GM06990 (cell line): Measurements from ENCODE around the gene DCDC2.
"Not testable (repeated sequence)": the region's sequence is repeated elsewhere in the genome, so short reads cannot be mapped to it uniquely, and the experiment has no call there.

Experiments used
- DNase-seq: peaks from one replicate; pipeline ENCODE4 v3.0.0-alpha.2; 2011; ENCODE audit not compliant: insufficient read length; ENCODE audit errors: extremely low read depth
- H3K27me3 ChIP-seq: replicated peaks from 2 replicates; pipeline ENCODE4 v1.6.0; 2011; ENCODE audit warnings: low read length; ENCODE audit not compliant: control insufficient read depth, insufficient read depth
- H3K36me3 ChIP-seq: 2 replicates; pipeline ENCODE4 v1.5.1; 2011; ENCODE audit warnings: low read length; ENCODE audit not compliant: control insufficient read depth, insufficient read depth
- H3K4me3 ChIP-seq: replicated peaks from 2 replicates; pipeline ENCODE4 v1.5.1; 2011; ENCODE audit warnings: low read depth, mild to moderate bottlenecking, control low read depth, low read length
- TF ChIP-seq, protein P1 (sequence below): IDR thresholded peaks from 2 replicates; pipeline ENCODE4 v1.5.1; 2011; ENCODE audit warnings: low read length, control low read depth, mild to moderate bottlenecking, inconsistent platforms; ENCODE audit not compliant: insufficient read depth, poor library complexity, severe bottlenecking

Gene DCDC2

DNA sequence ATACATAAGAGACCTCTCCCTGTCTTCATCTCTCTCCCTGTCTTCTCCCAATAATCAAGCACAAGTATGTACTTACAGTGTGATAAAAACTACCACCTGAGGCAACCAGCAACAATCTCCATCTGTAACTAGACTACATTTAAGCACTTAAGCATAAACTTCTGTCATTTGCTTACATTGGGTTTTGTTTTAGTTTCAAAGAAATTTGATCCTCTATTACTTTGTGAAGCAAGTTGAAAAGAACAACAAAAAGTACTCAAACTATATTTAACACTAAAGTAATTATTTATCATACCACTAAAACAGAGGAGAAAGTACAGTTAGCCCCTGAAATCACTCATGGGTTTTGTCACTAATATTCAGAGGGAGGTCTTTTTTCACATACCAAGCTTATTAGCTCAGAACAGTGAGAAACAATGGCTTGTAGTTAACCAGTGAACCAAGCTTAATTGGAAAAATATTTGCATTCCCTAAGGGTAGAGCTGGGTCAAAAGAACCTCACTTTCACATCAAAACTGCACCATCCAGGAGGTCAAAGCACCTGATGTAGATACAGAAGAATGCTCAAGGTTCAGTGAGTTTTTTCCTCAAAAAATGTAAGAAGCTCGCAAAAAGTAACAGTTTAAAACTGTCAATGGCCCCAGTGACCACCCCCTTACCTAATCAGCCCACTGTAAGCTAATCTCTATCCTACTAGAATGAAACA, 34.1 kb downstream of the DCDC2 start:
- TF ChIP-seq, protein P1, sequence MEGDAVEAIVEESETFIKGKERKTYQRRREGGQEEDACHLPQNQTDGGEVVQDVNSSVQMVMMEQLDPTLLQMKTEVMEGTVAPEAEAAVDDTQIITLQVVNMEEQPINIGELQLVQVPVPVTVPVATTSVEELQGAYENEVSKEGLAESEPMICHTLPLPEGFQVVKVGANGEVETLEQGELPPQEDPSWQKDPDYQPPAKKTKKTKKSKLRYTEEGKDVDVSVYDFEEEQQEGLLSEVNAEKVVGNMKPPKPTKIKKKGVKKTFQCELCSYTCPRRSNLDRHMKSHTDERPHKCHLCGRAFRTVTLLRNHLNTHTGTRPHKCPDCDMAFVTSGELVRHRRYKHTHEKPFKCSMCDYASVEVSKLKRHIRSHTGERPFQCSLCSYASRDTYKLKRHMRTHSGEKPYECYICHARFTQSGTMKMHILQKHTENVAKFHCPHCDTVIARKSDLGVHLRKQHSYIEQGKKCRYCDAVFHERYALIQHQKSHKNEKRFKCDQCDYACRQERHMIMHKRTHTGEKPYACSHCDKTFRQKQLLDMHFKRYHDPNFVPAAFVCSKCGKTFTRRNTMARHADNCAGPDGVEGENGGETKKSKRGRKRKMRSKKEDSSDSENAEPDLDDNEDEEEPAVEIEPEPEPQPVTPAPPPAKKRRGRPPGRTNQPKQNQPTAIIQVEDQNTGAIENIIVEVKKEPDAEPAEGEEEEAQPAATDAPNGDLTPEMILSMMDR, result no peak
- Histone ChIP-seq H3K27me3 (no peaks in the 10 kb centered on the region), H3K4me3 (no peak overlapping the region), H3K36me3 (no peaks in the 10 kb centered on the region)
- DNase-seq, result no peak

DNA sequence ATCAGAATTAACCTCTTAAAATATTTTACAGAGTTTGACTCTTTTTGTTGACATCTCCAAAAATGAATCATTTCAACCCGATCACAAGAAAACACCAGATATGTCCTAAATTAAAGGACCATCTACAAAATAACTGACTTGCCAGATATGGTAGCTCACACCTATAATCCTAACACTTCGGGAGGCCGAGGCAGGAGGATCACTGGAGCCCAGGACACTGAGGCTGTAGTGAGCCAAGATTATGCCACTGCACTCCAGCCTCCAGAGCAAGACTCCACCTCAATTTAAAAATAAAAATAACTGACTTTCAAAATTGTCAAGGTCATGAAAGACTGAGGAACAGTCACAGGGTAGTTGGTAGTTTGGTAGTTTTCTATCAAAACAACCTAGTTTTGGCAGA, 34.9 kb downstream of the DCDC2 start:
- TF ChIP-seq, protein P1, result no peak
- H3K4me3 ChIP-seq, result no peak overlapping the region
- DNase-seq, result no peak
- H3K27me3 ChIP-seq, result no peaks in the 10 kb centered on the region
- H3K36me3 ChIP-seq, result no peaks in the 10 kb centered on the region

DNA sequence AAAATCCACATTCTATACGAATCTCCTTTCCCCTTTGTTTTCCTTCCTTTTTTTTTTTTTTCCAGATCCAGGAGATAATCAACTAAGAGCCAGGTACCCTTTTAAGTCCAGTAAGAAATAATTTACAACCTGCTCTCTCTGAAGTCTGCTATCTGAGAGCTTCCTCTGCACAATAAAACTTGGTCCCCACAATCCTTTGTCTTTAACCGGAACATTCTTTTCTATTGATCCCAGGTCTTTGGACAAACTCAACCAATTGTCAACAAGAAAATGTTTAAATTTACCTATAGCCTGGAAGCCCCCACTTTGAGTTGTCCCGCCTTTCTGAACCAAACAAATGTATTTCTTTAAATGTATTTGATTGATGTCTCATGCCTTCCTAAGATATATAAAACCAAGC, 35.4 kb downstream of the DCDC2 start:
- not testable (repeated sequence) for H3K4me3 ChIP-seq, H3K27me3 ChIP-seq, DNase-seq

DNA sequence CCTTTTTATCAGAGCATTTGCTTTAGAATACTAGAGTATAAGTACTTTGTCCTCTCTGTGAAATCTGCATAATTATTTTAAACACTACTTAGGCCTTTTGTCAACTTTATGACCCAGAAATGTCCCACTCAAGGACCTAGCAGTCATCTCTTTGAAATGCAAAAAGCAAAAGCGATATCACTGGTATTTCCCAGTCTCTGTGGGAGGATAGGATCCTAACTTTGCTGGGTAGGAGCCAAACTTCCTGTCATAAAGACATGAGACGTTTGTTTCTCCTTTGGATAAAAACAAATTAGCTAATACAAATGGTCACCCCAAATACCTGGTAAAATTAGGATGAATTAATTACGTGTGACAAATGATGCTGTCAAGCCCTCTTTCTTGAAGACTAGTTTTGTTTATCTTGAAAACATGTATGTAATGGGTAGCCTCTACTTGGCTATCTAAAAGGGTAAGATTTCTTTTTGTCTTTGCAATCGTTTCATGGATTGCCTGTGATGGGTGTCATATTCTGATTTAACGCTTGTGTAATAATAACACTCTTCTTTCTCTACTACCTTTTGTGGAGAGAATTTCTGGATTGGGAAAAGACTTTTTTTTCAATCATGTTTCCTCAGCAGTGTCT, 36.2 kb downstream of the DCDC2 start:
- no peak overlapping the region for H3K4me3 ChIP-seq
- H3K36me3 ChIP-seq, result no peaks in the 10 kb centered on the region
- H3K27me3 ChIP-seq, result no peaks in the 10 kb centered on the region
- TF ChIP-seq, protein P1, result no peak
- DNase-seq, result no peak

More for the DNA sequence above, 35.4 kb downstream of the DCDC2 start:
- H3K36me3 ChIP-seq, result not testable (repeated sequence)

DNA sequence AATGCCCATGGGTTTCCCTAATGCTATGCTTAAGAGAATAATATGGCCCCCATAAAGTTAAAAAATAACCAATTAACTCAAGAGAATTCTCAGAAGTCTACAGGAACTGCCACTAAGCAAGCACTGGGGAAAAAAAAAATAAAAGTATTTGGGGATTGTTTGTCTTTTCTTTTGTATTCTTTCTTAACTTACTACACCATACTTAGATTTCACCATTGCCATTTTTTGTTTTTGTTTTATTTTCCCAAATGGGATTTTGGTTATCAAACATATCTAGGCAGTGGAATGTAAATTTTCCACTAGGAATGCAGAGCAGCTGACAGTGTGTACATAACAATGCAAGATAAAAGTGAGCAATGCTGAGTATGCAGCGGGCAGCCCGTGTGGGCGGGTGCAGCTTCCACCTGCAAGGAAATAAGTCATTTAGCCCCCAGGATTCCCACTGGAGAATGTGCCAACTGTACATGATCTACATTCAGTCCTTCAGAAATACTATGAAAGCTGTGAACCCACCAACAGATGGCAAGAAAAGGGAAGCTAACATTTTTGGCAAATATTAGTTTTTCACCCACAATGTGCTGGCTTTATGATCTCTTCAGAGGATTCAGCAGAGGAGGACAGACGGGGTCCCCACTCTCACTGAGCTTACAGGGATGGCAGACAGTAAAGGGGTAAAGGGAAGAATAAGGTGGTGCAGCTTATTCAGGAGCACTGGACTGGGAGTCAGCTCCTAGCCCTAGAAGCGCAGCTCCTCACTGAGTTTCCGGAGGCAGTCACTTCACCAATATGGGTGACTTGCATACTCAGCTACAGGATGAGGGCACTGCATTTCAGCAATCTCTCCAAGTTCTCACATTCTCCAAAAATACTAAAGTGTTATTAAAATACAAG, 44.4 kb downstream of the DCDC2 start:
- Histone ChIP-seq H3K4me3 (no peak overlapping the region), H3K36me3 (no peaks in the 10 kb centered on the region), H3K27me3 (no peaks in the 10 kb centered on the region)
- TF ChIP-seq, protein P1, result no peak
- DNase-seq, result no peak

DNA sequence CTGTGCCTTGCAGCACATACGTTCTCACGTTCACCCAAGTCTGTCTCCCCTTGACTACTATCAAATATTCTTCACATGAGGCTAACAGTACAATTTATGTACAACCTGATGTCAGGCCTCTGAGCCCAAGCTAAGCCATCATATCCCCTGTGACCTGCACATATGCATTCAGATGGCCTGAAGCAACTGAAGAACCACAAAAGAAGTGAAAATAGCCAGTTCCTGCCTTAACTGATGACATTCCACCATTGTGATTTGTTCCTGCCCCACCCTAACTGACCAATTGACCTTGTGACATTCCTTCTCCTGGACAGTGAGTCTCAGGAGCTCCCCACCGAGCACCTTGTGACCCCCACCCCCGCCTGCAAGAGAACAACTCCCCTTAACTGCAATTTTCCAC, 46.1 kb downstream of the DCDC2 start:
- H3K36me3 ChIP-seq, H3K4me3 ChIP-seq, H3K27me3 ChIP-seq, DNase-seq: not testable (repeated sequence)
